Endothelial cell of umbilical vein (primary cell): ENCODE results near the gene SSRP1. TPM values are rescaled to one million over a fixed set of nuclear protein-coding genes. Genes with fewer than 3 reads are reported as not detected.

ENCODE experiments used
- BruUV-seq: library from RNA; stranded (reverse); fragments of 400-500 nt; replicated peaks from 2 replicates; lab custom pipeline; 2021; lab: Mats Ljungman, UMichigan
- CTCF ChIA-PET: fragments of 300-600, 350-600 bp; sonication (Branson Sonifier 250); formaldehyde crosslinking; loops from one replicate; lab custom pipeline; 2021; ENCODE audit warnings: antibody characterized with exemption, inconsistent platforms; lab: Charles Lee
- POLR2A ChIA-PET: fragments of 300-600, 350-600 bp; sonication (Branson Sonifier 250); formaldehyde crosslinking; loops from one replicate; lab custom pipeline; 2021; ENCODE audit warnings: antibody characterized with exemption, inconsistent platforms; lab: Charles Lee
- DNase-seq: peaks from one replicate; pipeline ENCODE4 v3.0.0-alpha.2; 2011; ENCODE audit warnings: low read depth, low spot score
- FAIRE-seq: peaks from 2 replicates; lab custom pipeline; 2011; peaks lifted over from hg19 to GRCh38; lab: Jason Lieb, UNC
- H2AFZ ChIP-seq: 2 replicates; pipeline ENCODE4 v1.6.0; 2012; ENCODE audit warnings: low read depth, low read length, control low read depth, inconsistent platforms
- H3K27ac ChIP-seq: 2 replicates; pipeline ENCODE4 v1.5.1; 2011; ENCODE audit warnings: low read depth, mild to moderate bottlenecking, control low read depth, low read length, moderate library complexity; ENCODE audit not compliant: insufficient read depth
- H3K27me3 ChIP-seq, 2 experiments: 2 replicates each; pipeline versions ENCODE4 v1.6.0 to v1.6.1; 2011; ENCODE audit warnings: low read length in 2 of 2, mixed read lengths in 1 of 2; ENCODE audit not compliant: control insufficient read depth in 2 of 2, insufficient read depth in 2 of 2
- H3K36me3 ChIP-seq, 2 experiments: 2 replicates in 1 of 2; 3 replicates in 1 of 2; pipeline ENCODE4 v1.5.1; 2011; ENCODE audit warnings: low read length in 2 of 2, mild to moderate bottlenecking in 1 of 2, moderate library complexity in 1 of 2; ENCODE audit not compliant: control insufficient read depth in 2 of 2, insufficient read depth in 2 of 2; ENCODE audit errors: extremely low read depth in 1 of 2
- H3K4me1 ChIP-seq: 3 replicates; pipeline ENCODE4 v1.5.1; 2011; ENCODE audit warnings: mild to moderate bottlenecking, low read length; ENCODE audit not compliant: control insufficient read depth, insufficient read depth; ENCODE audit errors: extremely low read depth
- H3K4me2 ChIP-seq: 2 replicates; pipeline ENCODE4 v1.6.1; 2011; ENCODE audit warnings: low read length, control low read depth, mixed read lengths; ENCODE audit not compliant: insufficient read depth
- H3K4me3 ChIP-seq, 3 experiments: fragments of 200-600 bp in 1 of 3; sonication (generic), shearing (Covaris generic) in 1 of 3; replicated peaks in 1 of 3; 2 replicates each; pipeline ENCODE4 v1.5.1; 2011 to 2016; ENCODE audit warnings: control low read depth in 3 of 3, low read length in 3 of 3, mild to moderate bottlenecking in 2 of 3, inconsistent platforms in 1 of 3, low read depth in 1 of 3, moderate library complexity in 1 of 3; ENCODE audit not compliant: insufficient read depth in 1 of 3
- H3K79me2 ChIP-seq: 2 replicates; pipeline ENCODE4 v1.6.0; 2012; ENCODE audit warnings: low read length, inconsistent platforms; ENCODE audit not compliant: control insufficient read depth, insufficient read depth
- H3K9ac ChIP-seq: replicated peaks from 2 replicates; pipeline ENCODE3; 2011; ENCODE audit warnings: low read length, control low read depth; ENCODE audit not compliant: insufficient read depth; ENCODE audit errors: extremely low read depth
- H3K9me1 ChIP-seq: replicated peaks from 3 replicates; pipeline ENCODE4 v1.6.0; 2011; ENCODE audit warnings: mild to moderate bottlenecking, low read length; ENCODE audit not compliant: control insufficient read depth, insufficient read depth; ENCODE audit errors: extremely low read depth
- H3K9me3 ChIP-seq: replicated peaks from 2 replicates; pipeline ENCODE4 v1.5.1; 2012; ENCODE audit warnings: low read length, inconsistent platforms; ENCODE audit not compliant: control insufficient read depth, insufficient read depth
- H4K20me1 ChIP-seq: replicated peaks from 2 replicates; pipeline ENCODE3; 2011; ENCODE audit warnings: mild to moderate bottlenecking, low read length; ENCODE audit not compliant: control insufficient read depth, insufficient read depth; ENCODE audit errors: extremely low read depth
- EZH2 ChIP-seq: IDR thresholded peaks from 2 replicates; pipeline ENCODE4 v1.6.1; 2012; ENCODE audit warnings: borderline replicate concordance, low read depth, mild to moderate bottlenecking, moderate library complexity, low read length, inconsistent platforms; ENCODE audit not compliant: severe bottlenecking
- FOS ChIP-seq: IDR thresholded peaks from 2 replicates; pipeline ENCODE4 v1.6.1; 2011; ENCODE audit warnings: mild to moderate bottlenecking, low read length, moderate library complexity, borderline replicate concordance; ENCODE audit not compliant: insufficient read depth
- GATA2 ChIP-seq: IDR thresholded peaks from 2 replicates; pipeline ENCODE4 v1.7.0; 2011; ENCODE audit warnings: low read depth, mild to moderate bottlenecking, moderate library complexity, mixed read lengths, low read length; ENCODE audit not compliant: insufficient read length, insufficient read depth
- JUN ChIP-seq: IDR thresholded peaks from 2 replicates; pipeline ENCODE4 v1.6.1; 2011; ENCODE audit warnings: borderline replicate concordance, low read depth; ENCODE audit not compliant: insufficient read length, insufficient read depth
- MYC ChIP-seq: IDR thresholded peaks from one replicate; pipeline ENCODE4 v1.6.1; 2011; ENCODE audit warnings: mild to moderate bottlenecking, low read depth, low read length
- POLR2A ChIP-seq: IDR thresholded peaks from 2 replicates; pipeline ENCODE4 v1.6.1; 2012; ENCODE audit warnings: low read depth, mild to moderate bottlenecking, control low read depth, low read length
- POLR2AphosphoS5 ChIP-seq: IDR thresholded peaks from 2 replicates; pipeline ENCODE4 v1.6.1; 2012; ENCODE audit warnings: low read depth, mild to moderate bottlenecking, control low read depth, low read length, moderate library complexity; ENCODE audit not compliant: insufficient read depth
- dilution Hi-C: fragments of 300-500 bp; cut with MboI; formaldehyde crosslinking; loops from one replicate; pipeline ENCODE4 v1.15.0; 2019; ENCODE audit warnings: low sequenced_read_pairs; ENCODE audit not compliant: extremely low pct_ligation_motif_present
- intact Hi-C: fragments of 100-400 bp; cut with micrococcal nuclease; formaldehyde crosslinking; loops from one replicate; pipeline ENCODE4 v1.10.0; 2022
- polyA plus RNA-seq, 4 experiments: library from polyadenylated mRNA; depleted of rRNA in 3 of 4; stranded (reverse) in 3 of 4; unstranded in 1 of 4; fragments of >200 nt; gene quantifications; 2 replicates each; pipeline versions ENCODE4 v1.2.1 to v1.2.3, GENCODE V29; 2011 to 2012; ENCODE audit warnings: missing spikeins in 1 of 4
- total RNA-seq: library from RNA; stranded (reverse); gene quantifications from 2 replicates; pipeline ENCODE4 v1.2.3, GENCODE V29; 2021
- TF ChIP-seq, protein P1 (sequence below), 2 donors: IDR thresholded peaks; 1 replicate in 1 of 2; 2 replicates in 1 of 2; pipeline ENCODE4 v1.5.1; 2011; ENCODE audit warnings: low read length in 2 of 2, mild to moderate bottlenecking in 2 of 2, moderate library complexity in 2 of 2, control low read depth in 1 of 2, inconsistent platforms in 1 of 2, low read depth in 1 of 2; ENCODE audit not compliant: insufficient read depth in 1 of 2; ENCODE audit errors: extremely low read depth in 1 of 2
- TF ChIP-seq, protein P2 (sequence below): IDR thresholded peaks from 2 replicates; pipeline ENCODE4 v1.6.1; 2011; ENCODE audit not compliant: insufficient read depth, insufficient read length

The SSRP1 gene
- total and polyA plus RNA-seq, 2 donors (not counting 3 experiments of a cell fraction or from before 2014, with no cell fraction given) = 130 to 146 TPM

GRCh38 chr11:57358543-57358961 lies 22.9 kb upstream of the SSRP1 start:
- H4K20me1 ChIP-seq = no peaks in the 10 kb centered on the region
- H3K9ac ChIP-seq = no peak overlapping the region
- peaks cover 0 to 5% of the 10 kb centered on the region in 2 experiments for H3K27me3 ChIP-seq
- H3K79me2 ChIP-seq = no peaks in the 10 kb centered on the region
- H3K4me3 ChIP-seq = no peak overlapping the region
- no peaks in the 10 kb centered on the region for H3K4me1 ChIP-seq
- POLR2A ChIA-PET = interaction anchor here (0.6 kb wide), 1 partner anchor 13 kb away, joined by 4 read pairs; no protein-coding TSS in a partner anchor
- intact Hi-C loops = no loop called here
- no peak overlapping the region for H3K27ac ChIP-seq
- CTCF ChIA-PET = interaction anchor here (1.9 to 2.7 kb wide), 2 partner anchors 8 to 13 kb away, joined by 4 to 13 read pairs; no protein-coding TSS in a partner anchor
- no peaks in the 10 kb centered on the region for H3K9me3 ChIP-seq
- H2AFZ ChIP-seq = no peak overlapping the region
- no peak for DNase-seq
- H3K36me3 ChIP-seq = no peaks in the 10 kb centered on the region
- FAIRE-seq = no peak
- no peak for TF ChIP-seq EZH2
- no peak for TF ChIP-seq POLR2A
- no peak for TF ChIP-seq MYC
- TF ChIP-seq, protein P1, sequence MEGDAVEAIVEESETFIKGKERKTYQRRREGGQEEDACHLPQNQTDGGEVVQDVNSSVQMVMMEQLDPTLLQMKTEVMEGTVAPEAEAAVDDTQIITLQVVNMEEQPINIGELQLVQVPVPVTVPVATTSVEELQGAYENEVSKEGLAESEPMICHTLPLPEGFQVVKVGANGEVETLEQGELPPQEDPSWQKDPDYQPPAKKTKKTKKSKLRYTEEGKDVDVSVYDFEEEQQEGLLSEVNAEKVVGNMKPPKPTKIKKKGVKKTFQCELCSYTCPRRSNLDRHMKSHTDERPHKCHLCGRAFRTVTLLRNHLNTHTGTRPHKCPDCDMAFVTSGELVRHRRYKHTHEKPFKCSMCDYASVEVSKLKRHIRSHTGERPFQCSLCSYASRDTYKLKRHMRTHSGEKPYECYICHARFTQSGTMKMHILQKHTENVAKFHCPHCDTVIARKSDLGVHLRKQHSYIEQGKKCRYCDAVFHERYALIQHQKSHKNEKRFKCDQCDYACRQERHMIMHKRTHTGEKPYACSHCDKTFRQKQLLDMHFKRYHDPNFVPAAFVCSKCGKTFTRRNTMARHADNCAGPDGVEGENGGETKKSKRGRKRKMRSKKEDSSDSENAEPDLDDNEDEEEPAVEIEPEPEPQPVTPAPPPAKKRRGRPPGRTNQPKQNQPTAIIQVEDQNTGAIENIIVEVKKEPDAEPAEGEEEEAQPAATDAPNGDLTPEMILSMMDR (IDR thresholded peaks at IDR 0.05; ENCODE audit: extremely low read depth in 1 of 2, insufficient read depth in 1 of 2, low read depth in 1 of 2, low read length in 2 of 2) = no peak
- TF ChIP-seq JUN = no peak
- TF ChIP-seq FOS = no peak
- TF ChIP-seq, protein P2, sequence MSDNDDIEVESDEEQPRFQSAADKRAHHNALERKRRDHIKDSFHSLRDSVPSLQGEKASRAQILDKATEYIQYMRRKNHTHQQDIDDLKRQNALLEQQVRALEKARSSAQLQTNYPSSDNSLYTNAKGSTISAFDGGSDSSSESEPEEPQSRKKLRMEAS = no peak
- no peak for TF ChIP-seq POLR2AphosphoS5
- no peak for TF ChIP-seq GATA2
- no peaks in the 10 kb centered on the region for H3K9me1 ChIP-seq
- dilution Hi-C loops = no loop called here
- no TSS peak for BruUV-seq
- H3K4me2 ChIP-seq = no peak overlapping the region
